ENCODE results near the gene CAMK4. TPM values are rescaled to one million over a fixed set of nuclear protein-coding genes. Genes with fewer than 3 reads are reported as not detected.

The CAMK4 gene
- total and polyA plus RNA-seq, 8 donors = 0.45 to 25.1 (median 3.8) TPM

GRCh38 chr5:111271885-111272284, 47.7 kb downstream of the CAMK4 start:
- intact Hi-C loops (cut with DNase I; ENCODE audit: low total_unique reads) = no loop called here
- 87 to 94% (median 90%) methylated on average over 3 of the region's 3 CpGs for WGBS, 5 donors
- TF ChIP-seq CTCF (IDR thresholded peaks at IDR 0.05) (no peak), POLR2AphosphoS5 (IDR thresholded peaks at IDR 0.05) (no peak), POLR2A (IDR thresholded peaks at IDR 0.05) (no peak), EP300 (IDR thresholded peaks at IDR 0.05) (no peak)
- Histone ChIP-seq H3K27ac (no peak overlapping the region), H3K27me3 (no peaks in the 10 kb centered on the region), H3K9me3 (no peaks in the 10 kb centered on the region), H3K4me3 (no peak overlapping the region), H3K36me3 (no peaks in the 10 kb centered on the region), H3K4me1 (no peaks in the 10 kb centered on the region)
- no peak for DNase-seq

- DNase-seq = no peak
- Histone ChIP-seq H3K27ac (no peak overlapping the region), H3K36me3 (no peaks in the 10 kb centered on the region), H3K9me3 (no peaks in the 10 kb centered on the region), H3K27me3 (no peaks in the 10 kb centered on the region), H3K4me1 (no peaks in the 10 kb centered on the region), H3K4me3 (no peak overlapping the region)
- no peak for TF ChIP-seq POLR2A (IDR thresholded peaks at IDR 0.05)
- TF ChIP-seq POLR2AphosphoS5 (IDR thresholded peaks at IDR 0.05) = no peak
- no peak for TF ChIP-seq EP300 (IDR thresholded peaks at IDR 0.05)
- TF ChIP-seq CTCF (IDR thresholded peaks at IDR 0.05) = no peak
- intact Hi-C loops (cut with DNase I; ENCODE audit: low total_unique reads) = no loop called here
- 72 to 96% (median 88%) methylated on average over 2 of the region's 2 CpGs for WGBS, 5 donors
Observed at GRCh38 chr5:111277061-111277460, 52.9 kb downstream of the CAMK4 start.

- Histone ChIP-seq H3K4me1 (no peaks in the 10 kb centered on the region), H3K27me3 (no peaks in the 10 kb centered on the region), H3K4me3 (no peak overlapping the region), H3K36me3 (no peaks in the 10 kb centered on the region), H3K27ac (no peak overlapping the region), H3K9me3 (no peaks in the 10 kb centered on the region)
- intact Hi-C loops (cut with DNase I; ENCODE audit: low total_unique reads) = no loop called here
- 33 to 39% (median 38%) methylated on average over 12 of the region's 12 CpGs for whole genome bisulfite sequencing, 5 donors
- DNase-seq = peak; percentile 68 to 77
- TF ChIP-seq POLR2AphosphoS5 (IDR thresholded peaks at IDR 0.05) = no peak
- peak in 5 of 7 experiments; percentile 50 to 69 (median 59) for TF ChIP-seq CTCF (IDR thresholded peaks at IDR 0.05)
- TF ChIP-seq POLR2A (IDR thresholded peaks at IDR 0.05) = no peak
Observed at GRCh38 chr5:111278858-111279504, 54.8 kb downstream of the CAMK4 start.

GRCh38 chr5:111280282-111280951, 56.2 kb downstream of the CAMK4 start:
- DNase-seq = peak in 1 of 2 donors; percentile 42
- TF ChIP-seq POLR2AphosphoS5 (IDR thresholded peaks at IDR 0.05) (no peak), EP300 (IDR thresholded peaks at IDR 0.05) (no peak), CTCF (IDR thresholded peaks at IDR 0.05) (no peak), POLR2A (IDR thresholded peaks at IDR 0.05) (no peak)
- Histone ChIP-seq H3K27ac (no peak overlapping the region), H3K9me3 (no peaks in the 10 kb centered on the region), H3K27me3 (no peaks in the 10 kb centered on the region), H3K36me3 (no peaks in the 10 kb centered on the region), H3K4me1 (no peaks in the 10 kb centered on the region), H3K4me3 (no peak overlapping the region)
- 59 to 65% (median 60%) methylated on average over 6 of the region's 6 CpGs for WGBS, 5 donors
- intact Hi-C loops (cut with DNase I; ENCODE audit: low total_unique reads) = no loop called here
